ENCODE results near the gene CEACAM7.
"Not testable (repeated sequence)": the region's sequence is repeated elsewhere in the genome, so short reads cannot be mapped to it uniquely, and the experiment has no call there.

The CEACAM7 gene

DNA sequence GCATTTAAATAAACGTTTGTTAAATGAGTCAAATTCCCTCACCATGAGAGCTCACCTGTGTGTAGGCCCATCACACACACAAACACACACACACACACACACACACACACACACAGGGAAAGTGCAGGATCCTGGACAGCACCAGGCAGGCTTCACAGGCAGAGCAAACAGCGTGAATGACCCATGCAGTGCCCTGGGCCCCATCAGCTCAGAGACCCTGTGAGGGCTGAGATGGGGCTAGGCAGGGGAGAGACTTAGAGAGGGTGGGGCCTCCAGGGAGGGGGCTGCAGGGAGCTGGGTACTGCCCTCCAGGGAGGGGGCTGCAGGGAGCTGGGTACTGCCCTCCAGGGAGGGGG, 11.9 kb upstream of the CEACAM7 start:
- no peak for DNase-seq

GRCh38 chr19:41699231-41699967, 11.3 kb upstream of the CEACAM7 start:
- DNase-seq: no peak

DNA sequence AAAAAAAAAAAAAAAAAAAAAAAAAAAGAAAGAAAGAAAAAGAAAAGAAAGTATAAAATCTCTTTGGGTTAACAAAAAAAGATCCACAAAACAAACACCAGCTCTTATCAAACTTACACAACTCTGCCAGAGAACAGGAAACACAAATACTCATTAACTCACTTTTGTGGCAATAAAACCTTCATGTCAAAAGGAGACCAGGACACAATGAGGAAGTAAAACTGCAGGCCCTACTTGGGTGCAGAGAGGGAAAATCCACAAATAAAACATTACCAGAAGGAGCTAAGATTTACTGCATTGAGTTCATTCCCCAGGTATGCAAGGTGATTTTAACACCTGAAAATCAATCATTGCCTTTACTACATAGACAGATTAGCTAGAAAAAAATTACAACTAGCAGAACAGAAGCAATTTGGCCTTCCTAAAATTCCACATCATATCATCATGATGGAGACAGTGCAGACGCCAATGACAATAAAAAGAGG, 10.7 kb upstream of the CEACAM7 start:
- no peak for DNase-seq

DNA sequence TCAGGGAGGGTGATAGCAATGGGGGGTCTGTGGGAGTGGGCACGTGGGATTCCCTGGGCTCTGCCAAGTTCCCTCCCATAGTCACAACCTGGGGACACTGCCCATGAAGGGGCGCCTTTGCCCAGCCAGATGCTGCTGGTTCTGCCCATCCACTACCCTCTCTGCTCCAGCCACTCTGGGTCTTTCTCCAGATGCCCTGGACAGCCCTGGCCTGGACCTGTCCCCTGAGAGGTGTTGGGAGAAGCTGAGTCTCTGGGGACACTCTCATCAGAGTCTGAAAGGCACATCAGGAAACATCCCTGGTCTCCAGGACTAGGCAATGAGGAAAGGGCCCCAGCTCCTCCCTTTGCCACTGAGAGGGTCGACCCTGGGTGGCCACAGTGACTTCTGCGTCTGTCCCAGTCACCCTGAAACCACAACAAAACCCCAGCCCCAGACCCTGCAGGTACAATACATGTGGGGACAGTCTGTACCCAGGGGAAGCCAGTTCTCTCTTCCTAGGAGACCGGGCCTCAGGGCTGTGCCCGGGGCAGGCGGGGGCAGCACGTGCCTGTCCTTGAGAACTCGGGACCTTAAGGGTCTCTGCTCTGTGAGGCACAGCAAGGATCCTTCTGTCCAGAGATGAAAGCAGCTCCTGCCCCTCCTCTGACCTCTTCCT, 9.3 kb upstream of the CEACAM7 start:
- DNase-seq: no peak

DNA sequence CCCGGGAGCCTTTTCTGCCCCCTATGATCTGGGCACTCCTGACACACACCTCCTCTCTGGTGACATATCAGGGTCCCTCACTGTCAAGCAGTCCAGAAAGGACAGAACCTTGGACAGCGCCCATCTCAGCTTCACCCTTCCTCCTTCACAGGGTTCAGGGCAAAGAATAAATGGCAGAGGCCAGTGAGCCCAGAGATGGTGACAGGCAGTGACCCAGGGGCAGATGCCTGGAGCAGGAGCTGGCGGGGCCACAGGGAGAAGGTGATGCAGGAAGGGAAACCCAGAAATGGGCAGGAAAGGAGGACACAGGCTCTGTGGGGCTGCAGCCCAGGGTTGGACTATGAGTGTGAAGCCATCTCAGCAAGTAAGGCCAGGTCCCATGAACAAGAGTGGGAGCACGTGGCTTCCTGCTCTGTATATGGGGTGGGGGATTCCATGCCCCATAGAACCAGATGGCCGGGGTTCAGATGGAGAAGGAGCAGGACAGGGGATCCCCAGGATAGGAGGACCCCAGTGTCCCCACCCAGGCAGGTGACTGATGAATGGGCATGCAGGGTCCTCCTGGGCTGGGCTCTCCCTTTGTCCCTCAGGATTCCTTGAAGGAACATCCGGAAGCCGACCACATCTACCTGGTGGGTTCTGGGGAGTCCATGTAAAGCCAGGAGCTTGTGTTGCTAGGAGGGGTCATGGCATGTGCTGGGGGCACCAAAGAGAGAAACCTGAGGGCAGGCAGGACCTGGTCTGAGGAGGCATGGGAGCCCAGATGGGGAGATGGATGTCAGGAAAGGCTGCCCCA, 8.5 kb upstream of the CEACAM7 start:
- DNase-seq: no peak

GRCh38 chr19:41695745-41696144, 7.7 kb upstream of the CEACAM7 start:
- DNase-seq: no peak

GRCh38 chr19:41694831-41695635, 7.0 kb upstream of the CEACAM7 start:
- DNase-seq: no peak

- DNase-seq: no peak
Measured at GRCh38 chr19:41694196-41694595, 6.1 kb upstream of the CEACAM7 start.

GRCh38 chr19:41691268-41691970, 3.3 kb upstream of the CEACAM7 start:
- peak in 1 of 2 experiments; percentile 7 for DNase-seq

- DNase-seq: no peak
Measured at GRCh38 chr19:41690801-41691065, 2.7 kb upstream of the CEACAM7 start.

DNA sequence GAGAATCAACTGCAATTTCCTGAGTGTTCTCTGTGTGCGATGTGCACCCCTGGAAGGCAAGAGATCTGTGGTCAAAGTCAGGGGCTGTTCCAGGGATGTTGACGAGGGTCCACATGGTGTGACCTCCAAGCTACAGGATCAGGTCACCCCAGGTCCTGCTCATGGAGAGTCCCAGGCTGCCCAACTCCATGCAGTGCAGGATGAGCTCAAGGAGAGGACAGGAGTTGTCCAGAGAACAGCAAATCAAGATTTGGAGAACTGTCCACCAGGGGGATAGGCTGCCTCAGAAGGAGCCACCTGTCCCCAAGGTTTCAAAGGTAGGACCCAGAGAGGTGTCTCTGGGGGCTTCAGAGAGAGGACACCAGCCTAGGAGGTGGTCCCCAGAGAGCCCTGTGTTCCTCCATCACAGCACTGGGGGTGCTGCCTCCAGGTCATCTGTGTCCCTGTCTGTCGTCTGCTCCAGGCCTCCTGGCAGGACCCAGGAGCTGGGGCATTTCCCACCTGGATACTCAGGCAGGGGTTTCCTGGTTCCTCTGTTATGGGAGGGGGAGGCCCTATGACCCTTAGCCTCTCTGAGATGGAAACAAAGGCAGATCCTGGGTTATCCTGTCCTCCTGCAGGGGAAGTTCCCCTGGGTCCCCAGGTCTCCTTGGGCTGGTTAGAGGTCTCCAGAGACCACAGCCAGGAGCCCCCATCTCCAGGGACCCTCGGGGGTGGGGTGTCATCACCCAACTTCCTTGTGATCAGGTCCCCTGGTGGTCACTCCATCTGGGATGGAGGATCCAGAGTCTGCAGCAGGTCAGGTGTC, 2.1 kb upstream of the CEACAM7 start:
- DNase-seq: no peak

DNA sequence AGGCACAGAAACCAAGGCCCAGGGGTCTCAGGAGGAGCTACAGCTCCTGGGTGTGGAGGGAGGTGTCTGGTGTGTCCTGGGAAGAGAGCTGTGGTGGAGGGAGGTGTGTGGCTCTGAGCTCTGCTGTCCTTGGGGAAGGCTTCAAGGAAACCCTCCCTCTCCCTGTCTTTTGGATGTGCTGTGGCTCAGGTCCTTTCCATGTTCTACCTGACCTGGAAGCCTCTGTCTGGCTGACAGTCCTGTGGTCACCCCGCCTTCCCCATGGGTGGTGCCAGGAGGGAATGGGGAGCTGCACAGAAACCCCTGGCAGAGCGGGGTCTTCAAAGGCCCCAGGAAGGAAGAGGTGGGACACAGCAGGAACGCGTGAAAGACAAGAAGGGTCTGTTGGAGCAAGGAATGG, 617 bp upstream of the CEACAM7 start:
- no peak for DNase-seq

- no peak for DNase-seq
Measured at GRCh38 chr19:41687419-41687818, 651 bp downstream of the CEACAM7 start.

- no peak for DNase-seq
Measured at GRCh38 chr19:41682437-41682836, 5.6 kb downstream of the CEACAM7 start.

DNA sequence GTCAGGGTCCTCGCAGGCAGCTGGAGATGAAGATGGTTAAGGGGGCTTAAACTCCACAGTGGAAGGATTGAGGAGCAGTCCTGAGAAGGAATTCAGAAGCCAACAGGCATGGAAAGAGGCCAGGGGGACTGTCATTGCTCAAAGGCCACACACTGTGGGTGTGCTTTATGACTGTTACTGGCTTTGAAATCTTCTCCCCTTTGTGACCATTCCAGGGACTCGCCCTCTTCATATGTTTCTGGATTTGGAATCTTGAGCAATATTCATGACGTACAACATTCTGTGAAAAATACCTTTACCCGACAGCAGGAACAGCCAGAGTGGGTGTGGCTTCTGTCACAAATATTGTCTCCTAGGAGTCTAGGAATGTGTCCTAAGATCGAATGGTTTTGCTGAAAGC, 16.6 kb downstream of the CEACAM7 start:
- DNase-seq: no peak

- no peak for DNase-seq
Measured at GRCh38 chr19:41670755-41671154, 17.3 kb downstream of the CEACAM7 start.

GRCh38 chr19:41668315-41668714, 19.8 kb downstream of the CEACAM7 start:
- DNase-seq: no peak

GRCh38 chr19:41666075-41666474, 22.0 kb downstream of the CEACAM7 start:
- no peak for DNase-seq

- no peak for DNase-seq
Measured at GRCh38 chr19:41657157-41657556, 30.9 kb downstream of the CEACAM7 start.

DNA sequence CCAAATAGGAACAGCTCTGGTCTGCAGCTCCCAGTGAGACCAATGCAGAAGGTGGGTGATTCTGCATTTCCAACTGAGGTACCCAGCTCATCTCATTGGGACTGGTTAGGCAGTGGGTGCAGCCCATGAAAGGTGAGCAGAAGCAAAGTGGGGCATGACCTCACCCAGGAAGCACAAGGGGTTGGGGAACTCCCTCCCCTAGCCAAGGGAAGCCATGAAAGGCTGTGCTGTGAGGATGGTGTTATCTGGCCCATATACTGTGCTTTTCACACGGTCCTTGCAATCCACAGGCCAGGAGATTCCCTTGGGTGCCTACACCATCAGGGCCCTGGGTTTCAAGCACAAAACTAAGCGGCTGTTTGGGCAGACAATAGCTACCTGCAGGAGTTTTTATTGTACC, 31.3 kb downstream of the CEACAM7 start:
- DNase-seq: not testable (repeated sequence)

DNA sequence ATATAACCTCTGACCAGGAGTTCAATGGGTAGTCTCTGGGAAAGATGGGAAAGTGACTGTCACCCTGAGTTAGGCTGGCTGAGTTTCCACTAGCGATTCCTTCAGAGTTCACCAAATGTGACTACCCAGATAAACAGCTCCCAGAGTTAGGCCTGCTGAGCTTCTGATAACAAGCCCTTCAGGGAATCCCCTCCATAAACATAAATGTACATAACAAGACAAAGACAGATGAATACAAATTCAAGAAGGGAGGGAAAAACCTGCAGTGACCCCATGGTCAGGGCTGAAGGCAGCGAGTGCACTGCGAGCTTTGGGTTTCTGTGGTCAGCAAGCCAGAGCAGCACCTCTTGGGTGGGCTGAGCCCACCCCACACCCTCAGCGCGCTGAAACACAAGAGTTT, 35.8 kb downstream of the CEACAM7 start:
- DNase-seq: no peak

DNA sequence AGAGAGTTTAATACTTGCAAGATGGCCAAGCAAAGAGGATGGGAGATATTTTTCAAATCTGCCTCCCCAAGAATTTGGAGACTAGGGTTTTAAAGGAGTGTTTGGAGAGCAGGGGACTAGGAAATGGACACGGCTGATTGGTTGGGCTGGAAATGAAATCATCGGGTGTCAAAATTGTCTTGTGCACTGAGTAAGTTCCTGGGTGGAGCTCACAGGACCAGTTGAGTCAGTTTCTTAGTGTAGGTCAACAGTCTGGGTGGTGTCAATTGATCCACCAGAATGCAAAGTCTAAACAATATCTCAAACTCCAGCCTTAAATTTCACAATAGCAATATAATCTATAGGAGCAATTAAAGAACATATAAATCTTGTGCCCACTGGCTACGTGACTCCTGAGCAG, 38.2 kb downstream of the CEACAM7 start:
- no peak for DNase-seq
